Ovary (tissue), 3 donors: ENCODE measurements around the gene KCNAB2.

Experiments
- EP300 ChIP-seq: sonication (generic); formaldehyde crosslinking; IDR thresholded peaks from one replicate; pipeline ENCODE4 v1.6.1; 2017; ENCODE audit warnings: antibody characterized with exemption
- POLR2A ChIP-seq: fragments of 450-650 bp; IDR thresholded peaks from one replicate; pipeline ENCODE4 v1.6.1; 2017; ENCODE audit warnings: antibody characterized with exemption, mild to moderate bottlenecking, moderate library complexity
- TF ChIP-seq, protein P1 (sequence below), 3 donors: fragments of 450-650 bp in 2 of 3; fragments of 200-600 bp in 1 of 3; IDR thresholded peaks; one replicate each; pipeline versions ENCODE4 v1.5.1 to v1.8.0; 2016 to 2022; ENCODE audit warnings: antibody characterized with exemption in 3 of 3, mild to moderate bottlenecking in 1 of 3
- donor health status: DM: no; HTN: no; CAD: no.

- TF ChIP-seq, protein P1, sequence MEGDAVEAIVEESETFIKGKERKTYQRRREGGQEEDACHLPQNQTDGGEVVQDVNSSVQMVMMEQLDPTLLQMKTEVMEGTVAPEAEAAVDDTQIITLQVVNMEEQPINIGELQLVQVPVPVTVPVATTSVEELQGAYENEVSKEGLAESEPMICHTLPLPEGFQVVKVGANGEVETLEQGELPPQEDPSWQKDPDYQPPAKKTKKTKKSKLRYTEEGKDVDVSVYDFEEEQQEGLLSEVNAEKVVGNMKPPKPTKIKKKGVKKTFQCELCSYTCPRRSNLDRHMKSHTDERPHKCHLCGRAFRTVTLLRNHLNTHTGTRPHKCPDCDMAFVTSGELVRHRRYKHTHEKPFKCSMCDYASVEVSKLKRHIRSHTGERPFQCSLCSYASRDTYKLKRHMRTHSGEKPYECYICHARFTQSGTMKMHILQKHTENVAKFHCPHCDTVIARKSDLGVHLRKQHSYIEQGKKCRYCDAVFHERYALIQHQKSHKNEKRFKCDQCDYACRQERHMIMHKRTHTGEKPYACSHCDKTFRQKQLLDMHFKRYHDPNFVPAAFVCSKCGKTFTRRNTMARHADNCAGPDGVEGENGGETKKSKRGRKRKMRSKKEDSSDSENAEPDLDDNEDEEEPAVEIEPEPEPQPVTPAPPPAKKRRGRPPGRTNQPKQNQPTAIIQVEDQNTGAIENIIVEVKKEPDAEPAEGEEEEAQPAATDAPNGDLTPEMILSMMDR (IDR thresholded peaks at IDR 0.05), result no peak
- TF ChIP-seq EP300, result no peak
- TF ChIP-seq POLR2A, result no peak
Measured at GRCh38 chr1:6101826-6102531, 56.3 kb downstream of the KCNAB2 start.
